Measurements from ENCODE around the gene PIK3R6.

DNA sequence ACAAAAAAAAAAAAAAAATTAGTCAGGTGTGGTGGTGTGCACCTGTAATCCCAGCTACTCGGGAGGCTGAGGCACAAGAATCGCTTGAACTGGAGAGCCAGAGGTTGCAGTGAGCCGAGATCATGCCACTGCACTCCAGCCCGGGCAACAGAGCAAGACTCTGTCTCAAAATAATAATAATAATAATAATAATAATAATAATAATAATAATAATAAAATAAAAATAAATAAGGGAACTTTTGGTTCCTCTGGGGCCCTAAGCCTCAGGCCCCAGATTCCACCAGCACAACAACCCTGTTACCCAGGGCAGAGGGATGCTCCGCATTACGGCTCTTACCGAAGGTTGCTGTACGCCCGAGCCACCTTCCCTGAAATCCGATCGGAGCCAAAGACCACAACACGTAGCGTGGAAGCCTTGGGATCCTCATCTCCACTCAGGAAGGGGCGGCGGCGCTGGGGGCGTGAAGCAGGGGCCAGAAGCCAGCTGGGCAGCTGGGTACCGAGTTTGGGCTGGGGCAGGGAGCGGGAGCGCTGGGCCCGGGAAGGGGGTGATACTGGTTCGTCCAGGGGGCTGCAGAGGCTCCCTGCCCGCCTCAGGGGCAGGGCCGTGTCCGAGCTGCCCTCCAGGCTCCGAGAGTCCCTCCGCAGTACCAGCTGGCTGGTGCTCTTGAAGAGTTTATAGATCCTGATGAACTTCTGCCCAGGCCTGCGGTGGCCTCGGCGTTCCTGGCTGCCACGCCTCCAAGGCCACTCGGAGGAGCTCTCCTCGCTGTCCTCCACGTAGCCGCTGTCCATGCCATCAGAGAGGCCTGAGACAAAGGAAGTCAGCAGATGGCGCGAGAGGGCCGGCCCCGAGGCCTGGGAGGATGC, 20.6 kb upstream of the PIK3R6 start:
- no peak for TF ChIP-seq POLR2A (IDR thresholded peaks at IDR 0.05; ENCODE audit: low read depth, low read length)
- TF ChIP-seq TAF1 (IDR thresholded peaks at IDR 0.05; ENCODE audit: low read depth, low read length), result no peak
- no peak for TF ChIP-seq POLR2AphosphoS5 (IDR thresholded peaks at IDR 0.05; ENCODE audit: low read depth, low read length)
- no peak for TF ChIP-seq SPI1 (IDR thresholded peaks at IDR 0.05; ENCODE audit: low read depth, low read length)
- no peak for TF ChIP-seq PAX5 (IDR thresholded peaks at IDR 0.05; ENCODE audit: insufficient read depth, low read length, severe bottlenecking)
- TF ChIP-seq POU2F2 (IDR thresholded peaks at IDR 0.05; ENCODE audit: low read depth, low read length), result no peak

All from GM12891 (cell line).